SIG-M5 (cell line): Measurements from ENCODE around the gene CCDC9.

Experiments
- DNase-seq: peaks from one replicate; lab custom pipeline; 2025; lab: John Stamatoyannopoulos, UW

The CCDC9 gene

GRCh38 chr19:47255879-47256692, at the start of gene CCDC9:
Gene CCDC9 (plus strand): TSS chr19:47256525. CDS start chr19:47258401, 1,876 bp downstream.
- peak; percentile 24 for DNase-seq

- DNase-seq: no peak
These were observed 46.8 kb upstream of the CCDC9 start for GRCh38 chr19:47209319-47210179.

GRCh38 chr19:47210180-47210490, 46.2 kb upstream of the CCDC9 start:
- DNase-seq: no peak

GRCh38 chr19:47210689-47211316, 45.5 kb upstream of the CCDC9 start:
- DNase-seq: no peak

GRCh38 chr19:47215581-47215980, 40.7 kb upstream of the CCDC9 start:
- DNase-seq: no peak

- DNase-seq: no peak
These were observed 35.1 kb upstream of the CCDC9 start for GRCh38 chr19:47221080-47221841.

GRCh38 chr19:47221890-47222289, 34.4 kb upstream of the CCDC9 start:
- no peak for DNase-seq

GRCh38 chr19:47225746-47226425, 30.4 kb upstream of the CCDC9 start:
- no peak for DNase-seq

- DNase-seq: no peak
These were observed 29.6 kb upstream of the CCDC9 start for GRCh38 chr19:47226426-47227351.

- no peak for DNase-seq
These were observed 28.8 kb upstream of the CCDC9 start for GRCh38 chr19:47227352-47228167.

GRCh38 chr19:47228168-47228936, 28.0 kb upstream of the CCDC9 start:
- DNase-seq: no peak

GRCh38 chr19:47228937-47229675, 27.2 kb upstream of the CCDC9 start:
- DNase-seq: no peak

- DNase-seq: no peak
These were observed 26.7 kb upstream of the CCDC9 start for GRCh38 chr19:47229676-47230053.

- DNase-seq: no peak
These were observed 26.0 kb upstream of the CCDC9 start for GRCh38 chr19:47230054-47230920.

GRCh38 chr19:47230921-47231214, 25.5 kb upstream of the CCDC9 start, which contains the start of gene BBC3:
Gene BBC3 (minus strand): TSS chr19:47231199. CDS start chr19:47228431, 2,768 bp downstream.
- no peak for DNase-seq

GRCh38 chr19:47231215-47232054, 24.9 kb upstream of the CCDC9 start:
- no peak for DNase-seq
